Stimulated activated CD4-positive, alpha-beta T cell treated with anti-CD3 and anti-CD28 coated beads, TNF-alpha, amount 100 ng/mL, for 1 hour (primary cell): ENCODE measurements around the gene SLC25A17.

Experiments used
- DNase-seq, 3 donors: peaks; one replicate each; pipeline ENCODE4 v3.0.0-alpha.2; 2020; ENCODE audit warnings: low read depth in 3 of 3, low spot score in 1 of 3

The SLC25A17 gene

DNA sequence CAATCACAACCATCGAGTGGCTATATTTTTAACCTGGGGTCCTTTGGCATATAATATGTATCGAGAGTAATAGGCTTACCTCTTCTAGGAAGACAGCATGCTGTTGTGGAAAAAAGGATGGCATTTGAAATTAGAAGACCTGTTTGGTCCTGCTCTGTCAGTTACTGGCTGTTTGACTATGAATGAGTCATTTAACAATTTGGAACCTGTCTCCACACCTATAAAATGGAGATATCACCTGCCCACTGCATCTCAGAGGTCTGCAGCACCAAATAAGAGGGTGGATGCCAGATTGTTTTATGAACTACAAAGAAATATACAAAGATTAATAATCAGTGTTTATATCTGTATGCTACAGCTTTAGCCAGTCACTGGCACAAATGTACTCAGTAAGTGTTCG, 60.8 kb downstream of the SLC25A17 start:
- DNase-seq = no peak

DNA sequence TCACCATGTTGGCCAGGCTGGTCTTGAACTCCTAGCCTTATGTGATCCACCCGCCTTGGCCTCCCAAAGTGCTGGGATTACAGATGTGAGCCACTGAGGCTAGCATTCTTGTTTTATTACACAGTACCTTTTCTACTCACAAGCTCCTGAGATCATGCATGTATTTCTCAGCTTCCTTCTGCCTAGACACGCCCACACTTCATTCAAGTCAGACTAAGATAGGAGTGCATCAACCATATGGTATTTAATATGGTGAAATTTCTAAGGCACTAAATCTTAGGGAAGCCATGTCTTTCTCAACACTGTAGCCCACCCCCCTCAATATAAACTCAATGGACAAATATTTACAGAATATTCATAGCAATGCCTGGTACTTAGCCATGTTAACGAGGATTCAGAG, 62.1 kb downstream of the SLC25A17 start:
- DNase-seq = no peak

DNA sequence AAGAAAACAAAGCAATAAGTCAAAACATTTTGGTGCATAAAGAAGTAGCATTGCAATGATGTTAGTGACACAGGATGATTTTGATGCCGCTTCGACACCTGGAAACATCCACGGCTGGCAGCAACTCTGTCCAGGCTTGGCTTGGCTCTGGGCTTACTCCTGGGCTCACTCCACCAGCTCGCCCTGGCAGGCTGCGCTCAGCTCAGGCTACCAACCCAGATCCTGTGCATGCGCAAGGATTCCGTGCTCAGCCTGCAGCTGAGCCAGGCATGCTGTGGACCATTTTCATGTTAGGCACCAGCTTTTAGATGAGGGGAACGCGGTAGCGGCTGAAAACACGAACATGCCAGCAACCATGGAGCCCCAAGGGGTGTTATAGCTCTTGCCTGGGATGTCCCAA, 66.0 kb downstream of the SLC25A17 start:
- DNase-seq = no peak

DNA sequence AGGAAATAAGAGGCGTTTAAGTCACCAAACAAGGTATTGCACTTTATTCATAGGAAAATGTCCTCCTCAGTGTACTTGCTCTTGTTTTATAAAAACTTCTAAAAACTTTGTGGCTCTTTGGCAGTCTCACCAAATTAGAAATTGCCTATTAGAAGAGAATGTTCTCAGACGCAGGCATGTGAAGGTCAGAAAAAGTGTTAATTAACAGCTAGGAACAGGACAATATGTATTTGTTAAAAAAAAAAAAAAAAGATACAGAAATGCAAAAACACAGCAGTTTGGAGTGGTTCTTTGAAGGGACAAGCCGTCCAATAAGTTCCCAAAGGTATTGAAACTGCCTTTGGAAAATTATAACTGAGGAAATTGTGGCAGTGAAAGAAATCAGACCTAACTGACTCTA, 67.9 kb downstream of the SLC25A17 start:
- no peak for DNase-seq

DNA sequence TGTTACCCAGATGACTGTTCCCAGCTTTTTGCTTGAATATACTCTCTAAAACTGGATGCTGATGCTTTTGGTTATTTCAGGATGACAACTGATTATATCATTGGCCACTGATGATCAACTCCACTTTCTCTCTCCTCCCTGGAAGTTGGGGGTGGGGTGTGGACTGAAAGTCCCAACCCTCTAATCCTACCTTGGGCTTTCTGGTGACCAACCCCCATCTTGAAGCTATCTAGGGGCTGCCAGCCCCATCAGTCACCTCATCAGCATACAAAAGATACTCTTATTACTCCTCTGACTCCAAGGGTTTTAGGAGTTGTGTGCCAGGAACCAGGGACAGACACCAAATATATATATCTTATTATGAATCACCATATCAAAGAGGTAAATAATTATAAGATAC, 69.3 kb downstream of the SLC25A17 start:
- DNase-seq = no peak

DNA sequence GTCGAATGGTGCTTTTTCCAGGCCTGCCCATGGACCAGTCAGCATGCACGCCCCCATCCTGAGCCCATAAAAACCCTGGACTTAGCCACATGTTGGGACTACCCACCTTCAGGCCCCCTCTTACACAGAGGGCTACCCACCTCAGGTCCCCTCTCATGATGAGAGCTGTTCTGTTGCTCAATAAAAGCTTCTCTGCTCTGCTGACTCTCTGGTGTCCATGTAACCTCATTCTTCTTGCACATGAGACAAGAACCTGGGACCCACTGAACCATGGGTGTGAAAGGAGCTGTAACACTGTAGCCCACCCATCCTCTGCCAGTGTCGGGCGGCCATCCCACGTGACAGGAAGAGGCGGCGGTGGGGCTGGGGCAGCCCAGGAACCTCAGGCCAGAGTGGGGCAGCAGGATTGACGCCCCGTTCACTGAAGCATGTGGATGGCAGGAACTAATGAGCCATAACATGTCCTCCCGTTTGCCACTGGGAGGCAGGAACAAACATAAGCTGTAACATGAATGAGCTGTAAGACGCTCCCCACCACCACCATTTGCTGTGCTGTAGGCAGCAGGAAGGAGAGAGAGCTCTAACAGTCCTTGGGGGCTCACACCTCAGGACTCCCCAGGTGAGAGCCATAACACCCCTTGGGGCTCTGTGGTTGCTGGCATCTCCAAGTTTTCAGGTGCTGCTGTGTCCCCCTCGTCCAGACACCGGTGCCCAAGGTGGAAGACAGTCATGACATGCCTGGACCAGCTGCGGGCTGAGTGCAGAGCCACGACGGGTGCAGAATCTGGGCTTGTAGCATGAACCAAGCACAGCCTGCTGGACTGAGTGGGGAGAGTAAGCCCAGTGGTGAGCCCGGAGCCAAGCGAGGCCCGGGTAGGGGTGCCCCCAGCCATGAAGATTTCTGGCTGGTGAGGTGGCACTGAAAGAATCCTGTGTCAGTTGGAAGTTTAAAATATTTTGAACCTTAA, 70.5 kb downstream of the SLC25A17 start:
- no peak for DNase-seq

DNA sequence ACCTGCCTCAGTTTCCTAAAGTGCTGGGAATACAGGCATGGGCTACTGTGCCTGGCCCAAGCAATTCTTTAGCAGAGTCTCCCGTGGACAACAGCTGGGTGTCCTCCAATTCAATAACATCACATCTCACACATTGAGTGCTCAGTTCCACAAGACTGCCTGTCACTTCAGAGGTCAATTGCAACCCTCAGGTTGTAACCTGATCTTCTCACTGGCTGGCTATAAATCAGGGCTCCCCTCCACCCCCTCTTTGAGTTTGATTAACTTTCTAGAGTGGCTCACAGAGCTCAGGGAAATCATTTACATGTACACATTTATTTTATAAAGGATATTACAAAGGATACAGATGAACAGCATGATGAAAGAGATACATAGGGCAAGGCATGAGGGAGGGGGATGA, 71.8 kb downstream of the SLC25A17 start:
- no peak for DNase-seq

DNA sequence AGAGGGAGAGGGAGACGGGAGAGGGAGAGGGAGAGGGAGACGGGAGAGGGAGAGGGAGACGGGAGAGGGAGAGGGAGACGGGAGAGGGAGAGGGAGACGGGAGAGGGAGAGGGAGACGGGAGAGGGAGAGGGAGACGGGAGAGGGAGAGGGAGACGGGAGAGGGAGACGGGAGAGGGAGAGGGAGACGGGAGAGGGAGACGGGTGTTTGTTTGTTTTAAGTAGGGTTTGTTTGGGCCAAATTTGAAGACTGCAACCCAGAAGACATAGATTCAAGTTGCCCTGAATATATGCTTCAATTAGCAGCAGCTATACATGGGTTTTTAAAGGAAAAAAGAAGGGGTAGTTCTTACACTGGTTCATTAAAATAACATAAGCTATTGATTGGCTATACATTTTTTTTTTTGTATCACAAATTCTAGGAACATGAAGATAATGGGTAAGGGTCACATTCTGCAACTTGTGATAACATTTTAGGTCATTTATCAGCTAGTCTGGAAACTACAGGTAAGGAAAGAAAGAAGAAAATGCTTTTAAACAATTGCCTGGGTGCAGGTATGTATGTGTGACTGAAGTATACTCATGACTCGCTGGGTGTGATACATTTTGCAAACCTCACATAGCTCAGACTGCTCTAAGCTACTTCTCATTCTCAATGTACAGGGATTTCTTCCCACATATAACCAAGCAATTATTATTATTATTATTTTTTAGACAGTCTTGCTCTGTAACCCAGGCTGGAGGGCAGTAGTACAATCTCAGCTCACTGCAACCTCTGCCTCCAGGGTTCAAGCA, 72.5 kb downstream of the SLC25A17 start:
- DNase-seq = no peak

DNA sequence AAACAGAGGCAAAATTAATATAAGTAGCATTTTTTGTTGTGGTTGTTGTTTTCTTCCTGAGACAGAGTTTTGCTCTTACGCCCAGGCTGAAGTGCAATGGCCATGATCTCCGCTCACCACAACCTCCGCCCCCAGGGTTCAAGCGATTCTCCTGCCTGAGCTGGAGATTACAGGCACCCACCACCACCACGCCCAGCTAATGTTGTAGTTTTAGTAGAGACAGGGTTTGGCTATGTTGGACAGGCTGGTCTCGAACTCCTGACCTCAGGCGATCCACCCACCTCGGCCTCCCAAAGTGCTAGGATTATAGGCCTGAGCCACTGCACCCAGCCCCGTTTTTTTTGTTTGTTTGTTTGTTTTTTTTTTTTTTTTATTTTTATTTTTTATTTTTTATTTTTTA, 75.4 kb downstream of the SLC25A17 start:
- DNase-seq = no peak

DNA sequence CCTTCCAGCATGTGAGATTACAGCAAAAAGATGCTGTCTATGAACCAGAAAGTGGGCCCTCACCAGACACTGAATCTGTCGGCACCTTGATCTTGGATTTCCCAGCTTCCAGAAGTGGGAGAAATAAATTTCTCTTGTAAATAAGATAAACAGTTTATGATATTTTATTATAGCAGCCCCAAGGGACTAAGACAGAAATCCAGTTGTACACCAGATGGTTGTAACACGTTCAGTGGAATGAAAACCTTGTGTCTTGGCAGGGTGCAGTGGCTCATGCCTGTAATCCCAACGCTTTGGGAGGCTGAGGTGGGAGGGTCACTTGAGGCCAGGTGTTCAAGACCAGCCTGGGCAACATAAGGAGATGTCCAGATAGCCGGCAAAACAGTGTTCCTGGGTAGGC, 78.0 kb downstream of the SLC25A17 start:
- no peak for DNase-seq

DNA sequence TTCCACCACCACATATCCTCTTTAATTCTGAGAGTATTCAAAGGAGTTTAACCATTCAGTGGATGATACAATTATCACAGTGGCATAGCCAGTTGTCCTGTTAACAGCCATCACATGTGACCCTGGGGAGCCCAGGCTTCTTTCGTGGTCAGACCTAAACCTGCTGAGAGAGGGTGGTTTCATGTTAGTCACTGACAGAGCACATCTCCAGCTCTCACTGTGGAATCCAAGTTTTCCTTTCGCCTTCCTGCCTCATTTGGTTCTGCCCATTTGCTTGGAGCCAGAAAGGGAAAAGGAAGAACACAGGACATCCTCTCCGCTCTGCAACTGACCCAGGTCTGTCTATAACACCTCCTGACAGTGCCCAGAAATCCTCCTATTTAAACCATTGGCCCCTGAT, 79.4 kb downstream of the SLC25A17 start:
- DNase-seq = no peak

DNA sequence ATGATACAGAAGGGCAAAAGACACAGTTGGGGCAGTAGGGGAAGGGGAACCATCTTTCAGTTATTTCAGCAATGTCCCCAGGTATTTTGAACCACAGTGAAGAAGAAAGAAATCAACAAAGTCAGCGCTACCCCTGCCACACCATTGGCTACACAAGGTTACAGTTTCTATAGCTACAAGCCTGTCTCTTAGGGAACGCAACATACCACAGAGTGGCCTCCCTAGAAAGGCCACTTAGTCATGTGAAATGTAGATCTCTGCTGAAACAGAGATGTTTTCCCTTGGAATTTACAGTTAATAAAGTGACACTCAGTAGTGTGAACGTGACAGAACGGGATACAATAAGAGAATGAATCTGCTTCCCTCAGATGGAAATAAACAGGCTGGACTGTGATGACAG, 85.2 kb downstream of the SLC25A17 start:
- DNase-seq = no peak

DNA sequence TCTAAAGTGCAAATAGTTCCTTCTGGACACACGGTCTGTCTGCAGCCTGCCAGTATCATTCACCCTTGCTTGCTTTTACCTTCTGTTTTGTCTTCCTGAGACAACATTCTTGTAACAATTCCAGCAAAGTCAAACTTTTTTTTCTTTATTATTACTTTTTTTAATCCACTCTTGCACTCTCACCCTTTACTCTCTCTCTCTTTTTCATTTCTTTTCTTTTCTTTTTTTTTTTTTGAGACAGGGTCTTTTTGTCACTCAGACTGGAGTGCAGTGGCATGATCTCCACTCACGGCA, 86.2 kb downstream of the SLC25A17 start:
- no peak for DNase-seq

DNA sequence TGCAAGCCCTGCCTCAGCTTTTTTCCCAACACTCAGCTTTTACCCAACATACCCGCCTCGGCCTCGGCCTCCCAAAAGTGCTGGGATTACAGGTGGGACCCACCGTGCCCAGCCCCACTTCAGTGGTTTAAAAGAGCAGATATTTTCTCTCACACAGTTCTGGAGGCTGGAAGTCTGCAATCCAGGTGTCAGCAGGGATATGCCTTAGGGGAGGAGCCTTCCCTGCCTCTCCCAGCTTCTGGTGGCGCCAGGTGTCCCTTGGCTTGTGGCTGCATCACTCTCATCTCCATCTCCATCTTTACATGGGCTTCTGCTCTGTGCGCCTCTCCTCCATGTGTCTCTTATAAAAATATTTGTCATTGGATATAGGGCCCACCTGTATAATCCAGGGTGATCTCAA, 89.9 kb downstream of the SLC25A17 start:
- no peak for DNase-seq

DNA sequence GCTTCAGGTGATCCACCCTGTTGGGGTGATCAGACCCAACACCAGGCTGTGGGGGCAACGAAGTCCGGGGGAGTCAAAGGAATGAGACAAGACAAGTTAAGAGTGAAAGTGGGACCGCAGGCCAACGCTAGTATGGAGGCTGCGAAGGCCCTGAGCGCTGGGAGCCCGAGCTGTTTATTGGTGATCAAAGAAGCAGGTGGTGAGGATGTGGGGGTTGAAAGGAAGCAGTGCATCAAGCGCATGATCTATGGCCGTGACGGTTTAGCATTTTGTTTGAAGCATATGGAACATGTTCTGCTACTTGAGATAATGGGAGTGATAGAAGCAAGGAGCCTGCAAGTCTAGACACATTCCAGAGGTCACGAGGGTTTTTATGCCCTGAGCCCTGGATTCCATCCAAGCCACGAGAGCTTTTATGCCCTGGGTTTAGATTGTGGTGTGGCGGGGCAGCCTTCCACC, 90.4 kb downstream of the SLC25A17 start:
- DNase-seq = peak; percentile 20 to 30 (median 28)

DNA sequence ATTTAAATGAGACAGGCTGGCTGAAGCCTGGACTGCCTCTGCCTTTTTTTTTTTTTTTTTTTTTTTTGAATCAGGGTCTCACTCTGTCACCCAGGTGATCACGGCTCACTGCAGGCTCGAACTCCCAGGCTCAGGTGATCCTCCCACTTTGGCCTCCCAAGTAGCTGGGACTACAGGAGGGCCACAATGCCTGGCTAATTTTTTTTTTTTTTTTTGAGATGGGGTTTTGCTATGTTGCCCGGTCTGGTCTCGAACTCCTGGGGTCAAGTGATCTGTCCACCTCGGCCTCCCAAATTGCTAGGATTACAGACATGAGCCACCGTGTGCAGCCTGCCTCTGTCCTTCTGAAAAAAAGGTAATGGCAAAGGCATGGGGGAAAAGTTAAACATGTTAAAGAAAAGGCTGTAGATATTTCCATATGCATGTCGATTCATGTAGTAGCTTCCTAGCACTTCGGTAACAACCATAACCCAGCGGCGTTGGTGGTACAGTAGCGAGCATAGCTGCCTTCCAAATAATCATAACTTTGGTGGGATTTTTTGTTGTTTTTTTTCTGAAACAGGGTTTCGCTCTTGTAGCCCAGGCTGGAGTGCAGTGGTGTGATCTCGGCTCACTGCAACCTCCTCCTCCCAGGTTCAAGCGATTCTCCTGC, 91.1 kb downstream of the SLC25A17 start:
- no peak for DNase-seq

DNA sequence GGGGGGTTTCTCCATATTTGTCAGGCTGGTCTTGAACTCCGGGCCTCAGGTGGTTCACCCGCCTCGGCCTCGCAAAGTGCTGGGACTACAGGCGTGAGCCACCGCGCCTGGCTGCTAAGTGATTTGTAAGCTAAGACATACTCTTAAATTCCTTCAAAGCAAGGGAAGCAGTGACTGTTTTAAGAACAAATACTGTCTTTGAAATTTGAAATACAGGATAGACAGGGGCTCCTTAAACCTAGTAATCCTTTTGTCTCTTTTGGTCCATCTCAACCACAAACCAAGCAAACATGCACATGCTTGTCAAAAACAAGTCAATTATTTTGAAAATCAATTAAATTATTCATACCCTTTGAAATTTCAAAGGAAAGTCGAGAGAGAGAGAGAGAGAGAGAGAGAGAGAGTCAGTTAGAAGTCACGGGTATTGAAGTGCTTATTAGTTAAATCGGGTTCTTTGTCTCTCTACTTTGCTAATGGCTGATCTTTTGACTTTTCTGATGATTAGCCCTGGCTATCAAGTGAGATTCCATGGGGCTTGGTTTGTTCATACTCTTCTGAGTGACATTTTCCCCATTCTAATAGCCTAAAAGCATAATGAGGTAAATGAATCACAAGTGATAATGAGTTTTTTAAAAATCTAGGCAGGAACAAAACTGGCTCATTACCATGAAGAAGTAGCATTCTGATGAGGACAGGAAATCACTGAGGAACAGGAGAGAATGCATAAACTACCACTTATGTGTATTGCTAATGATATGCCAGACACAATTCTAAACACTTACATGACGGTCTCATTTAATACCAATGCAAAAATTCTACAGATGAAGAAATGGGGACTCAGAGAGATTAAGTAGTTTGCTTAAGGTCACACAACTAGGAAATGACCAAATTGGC, 91.8 kb downstream of the SLC25A17 start:
- no peak for DNase-seq

DNA sequence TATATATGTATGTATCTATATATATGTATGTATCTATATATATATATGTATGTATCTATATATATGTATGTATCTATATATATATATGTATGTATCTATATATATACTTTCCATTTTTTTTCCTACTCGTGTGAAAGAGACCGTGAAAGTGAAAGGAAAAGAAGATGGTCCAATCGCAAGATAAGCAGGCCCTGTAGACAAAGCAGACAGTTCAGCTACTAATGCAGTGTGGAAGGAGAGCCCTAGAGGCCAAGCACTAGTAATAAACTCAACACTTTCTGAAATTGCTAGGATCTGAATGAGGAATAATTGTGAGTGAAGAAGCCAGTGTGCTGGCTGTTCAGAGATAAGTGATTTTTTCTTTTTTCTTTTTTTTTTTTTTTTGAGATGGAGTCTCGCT, 92.6 kb downstream of the SLC25A17 start:
- DNase-seq = no peak

DNA sequence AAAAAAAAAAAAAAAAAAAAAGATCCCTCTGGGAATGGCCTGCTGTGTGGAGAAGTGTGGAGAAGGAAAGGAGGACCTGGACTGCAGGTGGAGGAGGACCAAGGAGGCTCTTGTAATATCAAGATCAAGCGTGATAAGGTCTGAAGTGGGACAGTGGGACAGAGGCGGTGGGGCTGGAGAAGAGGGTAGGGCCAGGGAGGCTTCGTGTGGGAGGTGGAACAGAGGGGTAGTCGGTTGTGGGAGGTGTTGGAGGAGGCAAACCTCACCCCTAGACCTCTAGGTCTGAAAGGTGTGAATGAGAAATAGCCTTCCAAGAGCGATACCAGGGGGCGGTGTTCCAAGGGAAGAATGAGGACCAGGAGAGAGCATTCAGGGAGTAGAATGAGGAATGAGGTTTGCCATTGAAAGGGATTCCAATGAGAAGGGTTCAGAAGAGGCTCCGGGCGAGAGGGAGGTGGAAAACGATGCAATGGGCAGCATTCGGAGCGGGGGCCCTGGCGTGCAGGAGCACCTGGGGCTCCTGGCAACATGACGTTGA, 95.7 kb downstream of the SLC25A17 start:
- DNase-seq = no peak

DNA sequence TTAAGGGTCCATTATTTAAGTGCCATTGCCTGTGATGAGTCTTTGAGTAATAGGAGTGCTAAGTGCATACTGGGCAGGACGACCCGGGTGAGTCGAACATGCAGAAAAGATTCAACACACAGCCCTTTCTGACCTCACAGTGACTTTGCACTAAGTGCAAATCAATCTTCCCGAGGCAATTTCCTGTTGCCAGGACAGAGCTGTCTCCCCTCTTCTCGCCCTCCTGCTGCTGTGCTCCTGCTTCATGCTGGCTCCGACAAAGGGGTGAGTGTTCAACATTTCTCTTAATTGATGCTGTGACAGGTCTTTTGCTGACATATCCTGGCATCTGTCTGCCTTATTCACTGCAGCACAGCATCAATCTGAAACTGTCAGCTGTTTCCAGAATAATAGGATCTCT, 97.9 kb downstream of the SLC25A17 start:
- no peak for DNase-seq
